ENCODE data around the gene ADCY3. TPM values are rescaled to one million over a fixed set of nuclear protein-coding genes. Genes with fewer than 3 reads are reported as not detected.

Gene ADCY3
- total and polyA plus RNA-seq, 10 of the 15 experiments (the other 5 are each of a cell fraction or from before 2014, with no cell fraction given): 2.8 to 102 (median 50.4) TPM

DNA sequence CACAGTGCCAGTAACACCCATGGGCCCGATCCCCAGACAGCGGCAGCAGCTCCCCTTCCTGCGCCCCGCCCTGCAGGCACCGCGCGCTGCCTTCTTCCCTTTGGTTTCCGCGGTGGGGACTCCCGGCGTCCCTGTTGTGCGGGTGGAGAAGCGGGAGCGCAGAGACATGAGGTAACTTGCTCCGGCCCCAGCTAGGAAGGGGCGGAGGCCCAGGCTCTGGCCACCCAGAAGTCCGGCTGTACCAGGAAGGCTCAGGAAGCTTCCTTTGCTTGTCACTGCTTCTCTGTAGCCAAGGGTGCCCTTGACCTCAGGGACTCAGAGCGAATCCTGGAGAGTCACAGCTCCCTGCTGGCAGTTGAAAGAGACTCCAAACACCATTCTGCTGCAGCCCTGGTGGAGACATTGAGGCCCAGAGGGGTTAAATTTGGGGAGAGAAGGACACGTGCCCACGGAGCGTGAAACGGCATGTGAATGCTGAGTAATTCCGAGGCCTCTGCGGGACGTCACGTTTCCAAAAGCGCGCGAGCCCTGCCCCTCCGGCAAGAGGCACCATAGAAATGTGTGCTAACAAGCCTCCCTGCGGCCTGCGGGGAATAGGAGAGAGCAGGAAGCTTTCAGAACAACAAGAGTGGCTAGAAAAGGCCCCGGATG, 6.7 kb upstream of the ADCY3 start:
- H3K27ac ChIP-seq (ENCODE audit: control insufficient read depth, insufficient read depth): peak overlapping the region; percentile 45
- RAD21 ChIA-PET (ENCODE audit: unreplicated experiment): interaction anchor here (0.8 kb wide), 1 partner anchor 416 kb away, joined by 3 read pairs; no protein-coding TSS in a partner anchor
- FAIRE-seq (peak; percentile 61), DNase-seq (ENCODE audit: low read depth, low spot score) (no peak), ATAC-seq (peak; percentile 59)
- POLR2A ChIA-PET: interaction anchor here (0.6 kb wide), 1 partner anchor 831 kb away, joined by 4 read pairs; no protein-coding TSS in a partner anchor
- peak overlapping the region; percentile 55; the same call in 1 of the 2 replicates for H3K9ac ChIP-seq (ENCODE audit: control insufficient read depth, insufficient read depth, low read length)
- peak overlapping the region; percentile 56 for H3K4me2 ChIP-seq (ENCODE audit: control insufficient read depth, insufficient read depth)
- H3K79me2 ChIP-seq (ENCODE audit: control insufficient read depth, insufficient read depth, low read length): no peaks in the 10 kb centered on the region
- H3K36me3 ChIP-seq (ENCODE audit: control insufficient read depth in 2 of 2, insufficient read depth in 2 of 2, low read length in 1 of 2): no peaks in the 10 kb centered on the region
- CTCF ChIA-PET: no interaction called here
- intact Hi-C loops (cut with micrococcal nuclease; ENCODE audit: unreplicated experiment): no loop called here
- WGBS (ENCODE audit: insufficient coverage, insufficient replicate concordance, low lambda C conversion rate, missing lambda C conversion rate): 13% methylated on average over 33 of the region's 33 CpGs
- SMC1A ChIA-PET (ENCODE audit: uncharacterized antibody, unreplicated experiment): no interaction called here
- peaks cover 25% of the 10 kb centered on the region for H3K4me1 ChIP-seq (ENCODE audit: control insufficient read depth, insufficient read depth, low read length)
- peak overlapping the region; percentile 27 for H3K4me3 ChIP-seq
- H3K27me3 ChIP-seq (replicated peaks in 1 of 2; ENCODE audit: control insufficient read depth in 2 of 2, insufficient read depth in 2 of 2, low read length in 1 of 2): no peaks in the 10 kb centered on the region
- no peaks in the 10 kb centered on the region for H3K9me3 ChIP-seq (replicated peaks; ENCODE audit: control insufficient read depth, insufficient read depth, low read length)
- no peaks in the 10 kb centered on the region for H4K20me1 ChIP-seq (ENCODE audit: control insufficient read depth, insufficient read depth)
- BruUV-seq (replicated peaks): no TSS peak
- H2AFZ ChIP-seq (ENCODE audit: control insufficient read depth, low read depth, low read length): peak overlapping the region; percentile 81
- in situ Hi-C loops (cut with MboI): no loop called here
- TF ChIP-seq NRF1 (conservative IDR thresholded peaks at IDR 0.05; ENCODE audit: low read depth, low read length): no peak
- TF ChIP-seq CBFB (IDR thresholded peaks at IDR 0.05; ENCODE audit: low read depth): 0 out of 2 replicates have a peak, but pooled peaks have one; percentile 45
- no peak for TF ChIP-seq ZNF24 (IDR thresholded peaks at IDR 0.05)
- no peak for TF ChIP-seq ZZZ3 (IDR thresholded peaks at IDR 0.05; ENCODE audit: control insufficient read depth, insufficient read length, low read depth)
- no peak for TF ChIP-seq PML (IDR thresholded peaks at IDR 0.05; ENCODE audit: low read length)
- peak; percentile 91 for TF ChIP-seq PAX5 (IDR thresholded peaks at IDR 0.05; ENCODE audit: borderline replicate concordance, low read depth, low read length)
- TF ChIP-seq ATF7 (IDR thresholded peaks at IDR 0.05; ENCODE audit: low read depth): no peak
- no peak for TF ChIP-seq POU2F2 (IDR thresholded peaks at IDR 0.05; ENCODE audit: borderline replicate concordance, low read depth, low read length)
- TF ChIP-seq MEF2A (IDR thresholded peaks at IDR 0.05; ENCODE audit: insufficient read depth, low read depth, low read length): no peak
- TF ChIP-seq WRNIP1 (IDR thresholded peaks at IDR 0.05; ENCODE audit: borderline replicate concordance, low read depth, low read length): no peak
- no peak for TF ChIP-seq MTA3 (IDR thresholded peaks at IDR 0.05; ENCODE audit: borderline replicate concordance, low read length)
- TF ChIP-seq, protein P1, sequence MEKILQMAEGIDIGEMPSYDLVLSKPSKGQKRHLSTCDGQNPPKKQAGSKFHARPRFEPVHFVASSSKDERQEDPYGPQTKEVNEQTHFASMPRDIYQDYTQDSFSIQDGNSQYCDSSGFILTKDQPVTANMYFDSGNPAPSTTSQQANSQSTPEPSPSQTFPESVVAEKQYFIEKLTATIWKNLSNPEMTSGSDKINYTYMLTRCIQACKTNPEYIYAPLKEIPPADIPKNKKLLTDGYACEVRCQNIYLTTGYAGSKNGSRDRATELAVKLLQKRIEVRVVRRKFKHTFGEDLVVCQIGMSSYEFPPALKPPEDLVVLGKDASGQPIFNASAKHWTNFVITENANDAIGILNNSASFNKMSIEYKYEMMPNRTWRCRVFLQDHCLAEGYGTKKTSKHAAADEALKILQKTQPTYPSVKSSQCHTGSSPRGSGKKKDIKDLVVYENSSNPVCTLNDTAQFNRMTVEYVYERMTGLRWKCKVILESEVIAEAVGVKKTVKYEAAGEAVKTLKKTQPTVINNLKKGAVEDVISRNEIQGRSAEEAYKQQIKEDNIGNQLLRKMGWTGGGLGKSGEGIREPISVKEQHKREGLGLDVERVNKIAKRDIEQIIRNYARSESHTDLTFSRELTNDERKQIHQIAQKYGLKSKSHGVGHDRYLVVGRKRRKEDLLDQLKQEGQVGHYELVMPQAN (conservative IDR thresholded peaks at IDR 0.05): no peak
- TF ChIP-seq CEBPB (IDR thresholded peaks at IDR 0.05; ENCODE audit: borderline replicate concordance in 1 of 2, low read depth in 2 of 2, low read length in 2 of 2): no peak
- TF ChIP-seq FOS (IDR thresholded peaks at IDR 0.05; ENCODE audit: borderline replicate concordance, extremely low read depth, insufficient read length): no peak
- TF ChIP-seq JUNB (IDR thresholded peaks at IDR 0.05): peak; percentile 69; the same call in 1 of the 2 replicates
- no peak for TF ChIP-seq TCF12 (IDR thresholded peaks at IDR 0.05; ENCODE audit: low read depth, low read length)
- no peak for TF ChIP-seq JUND (IDR thresholded peaks at IDR 0.05; ENCODE audit: low read depth, low read length)
- no peak for TF ChIP-seq KDM1A (IDR thresholded peaks at IDR 0.05; ENCODE audit: borderline replicate concordance)
- TF ChIP-seq ASH2L (IDR thresholded peaks at IDR 0.05; ENCODE audit: borderline replicate concordance, low read depth): no peak
- TF ChIP-seq, protein P2, sequence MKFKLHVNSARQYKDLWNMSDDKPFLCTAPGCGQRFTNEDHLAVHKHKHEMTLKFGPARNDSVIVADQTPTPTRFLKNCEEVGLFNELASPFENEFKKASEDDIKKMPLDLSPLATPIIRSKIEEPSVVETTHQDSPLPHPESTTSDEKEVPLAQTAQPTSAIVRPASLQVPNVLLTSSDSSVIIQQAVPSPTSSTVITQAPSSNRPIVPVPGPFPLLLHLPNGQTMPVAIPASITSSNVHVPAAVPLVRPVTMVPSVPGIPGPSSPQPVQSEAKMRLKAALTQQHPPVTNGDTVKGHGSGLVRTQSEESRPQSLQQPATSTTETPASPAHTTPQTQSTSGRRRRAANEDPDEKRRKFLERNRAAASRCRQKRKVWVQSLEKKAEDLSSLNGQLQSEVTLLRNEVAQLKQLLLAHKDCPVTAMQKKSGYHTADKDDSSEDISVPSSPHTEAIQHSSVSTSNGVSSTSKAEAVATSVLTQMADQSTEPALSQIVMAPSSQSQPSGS (IDR thresholded peaks at IDR 0.05; ENCODE audit: low read length): no peak
- TF ChIP-seq BCL11A (IDR thresholded peaks at IDR 0.05; ENCODE audit: low read depth, low read length): no peak
- TF ChIP-seq GABPA (IDR thresholded peaks at IDR 0.05; ENCODE audit: low read depth): no peak
- TF ChIP-seq KAT2A (conservative IDR thresholded peaks at IDR 0.05; ENCODE audit: control insufficient read depth, low read depth, low read length): no peak
- TF ChIP-seq CHD2 (IDR thresholded peaks at IDR 0.05; ENCODE audit: borderline replicate concordance, low read depth, low read length): no peak
